ENCODE measurements around the gene ZNF514.
A peak's percentile ranks its signal among the peaks of the same experiment; 100 is the strongest.

Gene ZNF514

GRCh38 chr2:95159690-95160449 is at the start of gene ZNF514:
Gene ZNF514, minus strand, starts transcription at chr2:95159848. Its CDS starts 6,595 bp downstream, at chr2:95153253.
- DNase-seq = peak; percentile 72

DNA sequence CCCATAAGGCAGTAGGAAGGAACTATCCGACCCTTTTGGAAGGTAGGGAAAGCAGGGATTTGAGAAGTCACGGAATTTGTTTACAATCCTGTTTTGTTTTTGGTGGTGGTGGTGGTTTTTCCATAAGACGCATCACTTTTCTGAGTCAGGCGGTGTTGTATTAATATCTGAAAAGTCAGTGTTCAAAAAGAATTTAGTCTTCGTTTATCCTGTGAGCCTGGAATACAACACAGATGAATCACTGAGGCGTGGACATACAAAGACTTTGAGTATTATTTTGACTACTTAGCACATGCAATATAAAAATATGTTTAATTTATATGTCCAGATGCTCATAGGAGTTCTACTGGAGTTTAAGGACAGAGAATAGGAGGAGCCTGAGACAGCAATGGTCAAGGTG is 48.5 kb upstream of the ZNF514 start:
- no peak for DNase-seq

DNA sequence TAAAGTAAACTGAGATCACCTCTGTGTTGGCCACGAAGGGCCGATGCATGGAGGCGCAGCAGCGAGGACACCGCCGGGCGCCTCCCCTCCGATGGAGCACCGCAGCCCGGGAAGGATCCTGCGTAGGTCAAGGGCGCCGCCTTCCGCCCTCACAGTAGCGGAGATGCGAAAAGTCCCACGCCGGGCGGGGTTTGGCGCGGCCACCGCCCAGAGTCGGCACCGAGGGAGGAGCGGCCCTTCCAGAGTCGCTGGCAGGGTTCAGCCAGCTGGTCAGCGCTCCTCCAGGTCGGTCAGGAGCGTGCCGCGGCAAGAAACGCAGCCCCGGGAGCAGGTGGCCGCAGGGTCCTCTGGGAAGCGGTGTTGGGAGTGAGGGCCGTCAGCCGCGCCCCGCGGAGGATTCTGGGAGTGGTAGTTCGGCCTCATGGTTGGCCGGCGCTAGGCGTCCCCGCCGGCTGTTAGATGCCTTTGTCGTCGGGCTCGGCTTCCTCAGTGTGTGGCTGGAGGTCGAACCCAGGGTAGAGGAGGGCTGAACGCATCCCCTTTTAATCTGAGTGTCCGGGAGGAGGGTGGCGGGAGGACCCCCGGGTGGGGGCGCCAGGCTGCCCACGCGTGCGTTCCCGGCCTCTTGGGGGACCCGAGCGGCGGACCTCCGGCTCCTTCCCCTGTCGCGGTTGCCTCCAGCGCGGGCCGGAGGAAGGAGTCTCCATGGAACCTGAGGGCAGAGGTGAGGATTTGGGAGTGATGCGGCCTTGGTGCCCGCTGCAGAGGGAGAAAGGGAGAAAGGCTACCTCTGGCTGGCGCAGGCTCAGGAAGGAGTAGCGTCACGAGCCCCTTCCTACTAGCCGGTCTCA is 47.7 kb upstream of the ZNF514 start, which contains the start of gene ZNF892:
Gene ZNF892 (plus strand): TSS at position 411 of the 851 bp plus-strand sequence. CDS start 295 bp downstream, at position 706.
- peak; percentile 80 for DNase-seq

GRCh38 chr2:95206096-95206495 is 46.4 kb upstream of the ZNF514 start:
- no peak for DNase-seq

DNA sequence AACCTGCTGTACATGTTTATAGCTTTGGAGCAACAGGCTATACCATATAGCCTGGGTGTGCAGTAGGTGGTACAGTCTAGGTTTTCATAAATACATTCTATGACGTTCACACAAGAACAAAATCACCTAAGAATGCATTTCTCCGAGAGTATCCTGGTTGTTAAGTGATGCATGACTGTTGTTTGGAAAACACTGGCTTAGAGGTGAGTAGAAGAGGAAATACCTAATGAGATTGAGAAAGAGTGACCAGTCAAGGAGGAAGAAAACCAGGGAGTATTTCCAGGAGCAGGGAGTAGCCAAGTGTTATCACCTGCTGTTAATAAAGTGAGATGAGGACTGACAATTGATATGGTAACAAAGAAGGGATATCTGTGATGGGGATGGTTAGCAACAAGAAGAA is 44.7 kb upstream of the ZNF514 start:
- no peak for DNase-seq

DNA sequence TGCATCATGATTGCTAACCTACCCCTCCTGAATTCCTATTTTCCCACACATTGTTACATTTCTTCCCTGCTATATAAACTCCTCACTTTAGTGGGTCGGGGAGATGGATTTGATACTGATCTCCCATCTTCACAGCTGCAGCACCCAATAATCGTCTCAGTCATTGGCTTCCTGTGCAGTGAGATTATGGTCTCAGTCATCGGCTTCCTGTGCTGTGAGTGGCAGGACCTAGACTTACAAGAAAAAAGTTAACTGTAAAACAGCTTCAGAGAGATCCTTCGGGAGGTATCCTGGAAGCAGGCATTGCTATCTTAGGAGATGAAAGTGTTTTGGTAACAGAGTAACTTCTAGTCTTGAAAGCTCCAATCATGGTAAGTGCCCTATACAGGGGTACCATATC is 44.3 kb upstream of the ZNF514 start:
- DNase-seq = no peak

DNA sequence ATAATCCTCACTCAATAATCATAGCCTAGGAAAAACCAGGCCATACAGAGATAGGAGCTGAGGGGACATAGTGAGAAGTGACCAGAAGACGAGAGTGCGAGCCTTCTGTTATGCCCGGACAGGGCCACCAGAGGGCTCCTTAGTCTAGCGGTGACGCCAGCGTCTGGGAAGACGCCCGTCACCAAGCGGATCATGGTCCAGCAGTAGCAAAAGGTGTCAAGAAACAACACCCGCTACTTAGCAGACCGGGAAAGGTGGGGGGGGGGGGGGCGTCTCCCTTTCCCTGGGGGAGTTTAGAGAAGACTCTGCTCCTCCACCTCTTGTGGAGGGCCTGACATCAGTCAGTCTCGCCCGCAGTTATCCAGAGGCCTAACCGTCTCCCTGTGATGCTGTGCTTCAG is 33.3 kb upstream of the ZNF514 start:
- DNase-seq = peak; percentile 47

DNA sequence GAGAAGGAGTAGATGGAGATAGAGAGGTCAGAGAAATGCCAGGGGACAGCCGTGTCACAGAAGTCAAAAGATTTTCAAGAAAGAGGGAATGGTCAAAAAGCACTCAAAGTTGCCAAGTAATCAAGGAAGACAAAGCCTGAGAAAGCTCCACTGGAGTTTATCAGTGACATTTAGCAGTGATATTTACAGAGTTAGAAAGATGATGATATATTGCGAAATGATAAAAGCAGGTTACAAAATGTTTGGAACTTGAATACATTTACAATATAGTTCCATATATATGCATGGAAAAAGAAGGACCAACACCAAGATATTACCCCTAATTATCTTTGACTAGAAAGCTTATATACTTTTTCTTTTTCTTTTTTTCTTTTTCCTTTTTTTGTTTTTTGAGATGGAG is 26.3 kb upstream of the ZNF514 start:
- no peak for DNase-seq

GRCh38 chr2:95185197-95185596 is 25.5 kb upstream of the ZNF514 start:
- DNase-seq = no peak

DNA sequence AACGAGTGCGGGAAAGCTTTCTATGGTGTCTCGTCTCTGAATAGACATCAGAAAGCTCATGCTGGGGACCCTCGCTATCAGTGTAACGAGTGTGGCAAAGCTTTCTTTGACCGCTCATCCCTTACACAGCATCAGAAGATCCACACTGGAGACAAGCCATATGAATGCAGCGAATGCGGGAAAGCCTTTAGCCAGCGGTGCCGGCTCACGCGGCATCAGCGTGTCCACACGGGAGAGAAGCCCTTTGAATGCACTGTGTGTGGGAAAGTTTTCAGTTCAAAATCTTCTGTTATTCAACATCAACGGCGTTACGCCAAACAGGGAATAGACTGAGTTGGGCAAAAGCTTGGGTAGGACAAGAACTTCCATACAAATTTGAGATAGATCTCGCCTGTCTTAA is 22.1 kb upstream of the ZNF514 start:
- no peak for DNase-seq

DNA sequence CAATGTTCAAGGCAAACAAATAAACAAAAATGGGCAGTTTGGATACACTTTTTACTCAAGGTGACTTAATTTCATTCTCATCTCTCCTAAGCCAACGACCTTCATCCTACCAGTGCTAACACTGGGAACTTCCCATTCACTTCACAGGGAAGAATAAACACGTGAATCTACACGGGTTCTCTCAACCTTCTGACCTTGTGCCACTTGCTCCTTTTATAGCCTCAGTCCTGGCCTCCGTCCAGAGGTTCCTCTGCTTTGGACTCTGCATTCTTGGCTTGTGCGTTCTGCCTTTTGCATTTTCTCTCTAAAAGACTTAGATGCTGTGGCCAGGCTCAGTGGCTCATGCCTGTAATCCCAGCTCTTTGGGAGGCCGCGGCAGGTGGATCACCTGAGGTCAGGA is 19.8 kb upstream of the ZNF514 start:
- no peak for DNase-seq

GRCh38 chr2:95174031-95174542 is 14.4 kb upstream of the ZNF514 start:
- DNase-seq = no peak

DNA sequence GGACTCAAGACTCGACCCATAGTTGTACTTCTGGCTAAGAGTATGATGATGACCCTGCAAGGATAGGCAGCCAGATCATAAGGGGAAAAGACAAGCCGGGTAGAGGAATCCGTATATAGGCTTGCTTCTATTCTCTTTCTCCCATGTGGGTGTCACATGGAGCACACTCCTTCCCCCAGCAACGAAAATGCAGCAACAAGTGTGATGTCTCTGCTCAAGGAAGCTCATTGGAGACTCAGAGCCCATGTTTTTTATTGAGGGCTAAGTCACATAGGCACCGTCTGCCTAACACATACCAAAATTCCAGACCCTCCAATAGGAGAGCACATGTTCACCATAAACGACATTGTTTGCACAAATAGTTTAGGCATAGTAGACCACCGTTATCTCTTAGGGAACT is 12.3 kb upstream of the ZNF514 start:
- DNase-seq = no peak

DNA sequence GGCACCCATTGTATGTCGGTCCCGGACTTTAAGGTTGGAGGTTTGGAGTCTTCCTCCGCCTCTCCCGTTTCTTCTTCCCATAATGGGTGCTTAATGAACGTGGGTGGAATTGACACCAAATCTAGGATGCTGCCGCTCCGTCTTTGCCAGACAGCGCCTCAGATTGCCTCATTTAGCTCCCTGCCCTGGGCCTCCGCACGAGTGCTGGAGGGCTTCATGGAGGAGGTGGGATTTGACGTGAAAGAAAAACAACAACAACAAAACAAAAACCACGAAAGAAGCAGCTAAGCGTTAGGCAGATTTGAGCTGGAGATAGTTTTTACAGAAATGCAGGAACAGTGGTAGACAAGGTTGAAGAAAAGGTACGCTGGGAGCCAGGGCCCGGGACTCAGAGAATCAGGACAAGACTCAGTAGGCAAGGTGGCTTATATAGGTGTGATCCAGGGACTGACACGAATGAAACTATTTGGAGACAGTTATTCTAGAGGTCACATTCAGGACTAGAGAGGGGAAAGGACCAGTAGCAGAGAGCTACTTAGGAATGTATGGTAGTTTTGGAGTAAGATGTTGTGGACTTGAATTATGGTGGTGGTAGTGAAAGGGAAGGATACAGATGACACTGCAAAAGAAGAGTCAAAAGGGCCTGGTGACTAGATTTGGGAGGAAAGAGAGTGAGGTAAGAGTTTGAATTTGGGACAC is 6.6 kb upstream of the ZNF514 start:
- DNase-seq = no peak

- peak; percentile 98 for DNase-seq
Observed at GRCh38 chr2:95165371-95166064, 5.9 kb upstream of the ZNF514 start, which contains the start of gene ZNF2. Gene ZNF2, plus strand, starts transcription at chr2:95165809. Its CDS starts 10,418 bp downstream, at chr2:95176227.

- DNase-seq = no peak
Observed at GRCh38 chr2:95165030-95165370, 5.4 kb upstream of the ZNF514 start.

DNA sequence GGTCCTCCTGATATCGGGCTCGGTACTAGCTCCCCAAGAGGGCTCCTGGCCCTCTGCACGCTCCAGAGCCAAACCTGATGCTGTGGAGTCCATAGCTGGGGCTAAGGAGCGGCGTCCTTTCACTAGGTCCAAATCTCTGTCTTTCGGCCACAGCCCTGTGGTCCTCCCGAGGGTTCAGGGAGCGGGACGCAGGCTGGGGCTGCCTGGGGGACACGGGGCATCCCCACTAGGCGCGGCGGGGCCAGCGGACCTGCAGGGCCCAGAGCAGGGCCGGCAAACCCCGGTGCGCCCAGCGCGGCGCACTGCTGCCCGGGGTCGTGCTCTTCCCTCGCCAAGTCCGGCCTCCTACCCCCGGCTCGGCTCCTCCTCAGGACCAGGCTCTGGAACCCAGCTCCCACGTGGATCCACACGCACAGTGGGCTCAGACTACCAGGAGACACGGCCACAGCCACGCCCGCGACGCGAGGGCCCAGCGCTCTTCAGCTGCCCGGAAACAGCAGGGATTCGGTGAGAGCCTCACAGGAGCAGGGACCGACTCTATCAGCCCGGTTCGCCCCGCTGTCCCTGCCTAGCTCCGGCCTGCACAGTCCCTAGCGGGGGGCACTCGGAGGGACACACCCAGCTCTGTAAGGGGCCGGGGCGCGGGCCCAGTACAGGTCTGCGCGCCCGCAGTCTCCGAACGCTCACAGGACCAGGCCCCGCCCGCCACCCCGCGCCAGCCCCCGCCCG is 593 bp downstream of the ZNF514 start:
- DNase-seq = peak; percentile 22

DNA sequence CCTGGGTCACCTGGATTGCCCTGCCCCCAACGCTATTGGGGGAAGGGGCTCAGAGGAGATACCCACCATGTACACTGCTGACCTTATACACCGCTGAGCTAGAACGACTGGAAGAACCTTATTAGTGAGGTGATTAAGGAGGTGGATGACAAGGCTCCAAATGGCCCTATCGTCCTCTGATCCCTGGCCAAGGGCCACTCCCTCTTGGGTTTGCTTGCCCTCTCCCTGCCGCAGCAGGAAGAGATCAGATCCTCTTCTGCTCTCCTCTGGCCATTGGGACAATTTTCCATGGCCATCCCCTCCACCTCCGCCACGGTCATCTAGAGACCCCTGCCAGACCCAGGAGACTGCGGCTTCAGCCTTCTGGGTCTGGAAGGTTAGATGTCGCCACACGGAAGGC is 1.2 kb downstream of the ZNF514 start:
- DNase-seq = no peak

- no peak for DNase-seq
Observed at GRCh38 chr2:95149397-95149984, 10.2 kb downstream of the ZNF514 start.

DNA sequence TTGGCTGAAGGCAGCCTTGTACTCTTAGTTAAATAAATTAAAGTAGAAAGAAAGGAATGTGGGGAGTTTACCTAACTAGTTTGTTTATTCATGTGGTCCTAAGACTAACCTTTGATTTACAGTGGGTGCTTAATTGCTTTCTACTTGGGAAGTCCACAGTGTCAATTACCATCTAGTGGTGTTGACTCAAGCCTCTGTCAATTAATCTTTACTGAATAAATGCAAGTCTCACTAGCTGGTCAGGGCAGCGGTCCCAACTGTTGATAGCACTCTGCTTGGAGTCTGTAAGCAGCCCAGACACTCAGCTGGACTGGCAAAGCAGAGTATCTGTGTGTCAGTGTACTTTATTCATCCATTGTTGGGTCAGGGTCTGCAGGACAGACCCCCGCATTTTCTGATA is 15.8 kb downstream of the ZNF514 start:
- DNase-seq = no peak

GRCh38 chr2:95138702-95139101 is 20.9 kb downstream of the ZNF514 start:
- no peak for DNase-seq

GRCh38 chr2:95122197-95122551 is 37.5 kb downstream of the ZNF514 start:
- DNase-seq = no peak
